Stomach (tissue), 4 donors: ENCODE data around the gene MGAT2.

Source experiments
- POLR2A ChIP-seq, 4 donors: fragments of 450-650 bp; IDR thresholded peaks; one replicate each; pipeline ENCODE4 v1.6.1; 2016; ENCODE audit warnings: antibody characterized with exemption in 4 of 4, control low read depth in 2 of 4, mild to moderate bottlenecking in 1 of 4, moderate library complexity in 1 of 4
- TF ChIP-seq, protein P1 (sequence below), 7 experiments: fragments of 450-650 bp in 4 of 7; fragments of 200-600 bp in 3 of 7; sonication (generic) in 3 of 7; IDR thresholded peaks; one replicate each; pipeline ENCODE4 v1.5.1; 2016 to 2019; ENCODE audit warnings: antibody characterized with exemption in 7 of 7, control low read depth in 2 of 7, mild to moderate bottlenecking in 1 of 7

DNA sequence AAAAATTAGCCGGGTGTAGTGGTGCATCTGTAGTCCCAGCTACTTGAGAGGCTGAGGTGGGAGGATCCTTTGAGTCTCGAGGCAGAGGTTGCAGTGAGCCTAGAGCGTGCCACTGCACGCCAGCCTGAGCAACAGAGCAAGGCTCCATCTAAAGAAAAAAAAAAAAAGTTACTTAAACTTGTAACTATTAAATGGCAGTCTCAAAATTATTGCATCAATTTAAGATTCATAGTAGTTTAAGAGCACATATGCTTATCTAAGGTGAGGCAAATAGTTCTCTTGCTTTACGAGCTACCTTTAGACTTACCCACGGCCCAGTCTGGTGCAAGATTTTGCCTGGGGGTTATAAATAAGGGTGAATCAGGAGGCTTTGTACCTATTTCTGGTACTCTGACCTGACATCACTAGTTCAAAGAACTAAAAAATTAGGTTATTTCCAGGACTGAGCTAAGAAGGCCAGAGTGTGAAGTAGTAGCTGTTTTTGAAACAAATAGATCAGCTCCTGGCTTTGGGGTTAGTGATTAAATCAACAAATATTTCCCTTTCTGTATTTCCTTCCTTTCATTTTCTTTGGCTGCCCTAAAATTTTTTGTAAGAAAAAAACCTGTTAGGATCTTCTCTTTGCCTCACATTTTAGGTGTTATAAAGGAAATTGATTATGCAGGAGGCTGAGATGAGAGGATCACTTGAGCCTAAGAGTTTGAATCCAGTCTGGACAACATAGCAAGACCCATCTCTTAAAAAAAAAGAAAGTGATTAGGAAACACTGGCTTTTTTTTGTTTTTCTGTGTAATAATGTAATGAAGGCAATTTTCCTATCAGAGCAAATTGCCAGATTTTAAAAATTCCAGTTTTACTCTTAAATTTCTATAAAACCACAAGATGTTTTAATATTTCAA is 3.6 kb downstream of the MGAT2 start:
- TF ChIP-seq POLR2A (IDR thresholded peaks at IDR 0.05), result no peak
- TF ChIP-seq, protein P1, sequence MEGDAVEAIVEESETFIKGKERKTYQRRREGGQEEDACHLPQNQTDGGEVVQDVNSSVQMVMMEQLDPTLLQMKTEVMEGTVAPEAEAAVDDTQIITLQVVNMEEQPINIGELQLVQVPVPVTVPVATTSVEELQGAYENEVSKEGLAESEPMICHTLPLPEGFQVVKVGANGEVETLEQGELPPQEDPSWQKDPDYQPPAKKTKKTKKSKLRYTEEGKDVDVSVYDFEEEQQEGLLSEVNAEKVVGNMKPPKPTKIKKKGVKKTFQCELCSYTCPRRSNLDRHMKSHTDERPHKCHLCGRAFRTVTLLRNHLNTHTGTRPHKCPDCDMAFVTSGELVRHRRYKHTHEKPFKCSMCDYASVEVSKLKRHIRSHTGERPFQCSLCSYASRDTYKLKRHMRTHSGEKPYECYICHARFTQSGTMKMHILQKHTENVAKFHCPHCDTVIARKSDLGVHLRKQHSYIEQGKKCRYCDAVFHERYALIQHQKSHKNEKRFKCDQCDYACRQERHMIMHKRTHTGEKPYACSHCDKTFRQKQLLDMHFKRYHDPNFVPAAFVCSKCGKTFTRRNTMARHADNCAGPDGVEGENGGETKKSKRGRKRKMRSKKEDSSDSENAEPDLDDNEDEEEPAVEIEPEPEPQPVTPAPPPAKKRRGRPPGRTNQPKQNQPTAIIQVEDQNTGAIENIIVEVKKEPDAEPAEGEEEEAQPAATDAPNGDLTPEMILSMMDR (IDR thresholded peaks at IDR 0.05), result no peak
